ENCODE results near the gene AQP1.

The AQP1 gene

GRCh38 chr7:30963842-30964241 is 52.2 kb downstream of the AQP1 start, which contains the start of gene GHRHR:
Gene GHRHR, plus strand, starts transcription at chr7:30963953. Its CDS starts 116 bp downstream, at chr7:30964069.
- no peak within 1 kb of the TSS for H3K4me3 ChIP-seq (ENCODE audit: low read depth, low read length)
- no peak for TF ChIP-seq CTCF (IDR thresholded peaks at IDR 0.05; ENCODE audit: borderline replicate concordance, insufficient read depth, low read depth, low read length)

DNA sequence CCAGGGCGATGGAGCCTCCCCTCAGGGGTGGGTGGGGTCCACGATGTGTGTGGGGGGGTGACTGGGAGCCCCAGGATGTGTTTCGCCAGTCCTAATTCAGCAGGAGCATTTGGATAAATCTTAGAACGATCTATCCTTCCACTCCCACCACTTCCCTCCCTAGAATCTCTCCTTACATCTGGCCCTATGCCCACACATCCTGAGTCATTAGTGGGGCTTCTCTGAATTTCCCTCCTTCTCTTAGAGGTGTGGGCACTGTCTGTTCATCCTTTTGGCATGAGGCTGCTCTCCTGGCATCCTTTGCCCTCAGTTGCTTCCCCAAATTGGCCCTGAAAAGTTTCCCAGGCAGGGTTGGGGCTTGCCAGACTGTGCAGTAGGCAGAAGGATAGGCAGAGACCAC is 53.7 kb downstream of the AQP1 start:
- H3K4me3 ChIP-seq (ENCODE audit: low read depth, low read length), result no peak overlapping the region
- TF ChIP-seq CTCF (IDR thresholded peaks at IDR 0.05; ENCODE audit: borderline replicate concordance, insufficient read depth, low read depth, low read length), result no peak

DNA sequence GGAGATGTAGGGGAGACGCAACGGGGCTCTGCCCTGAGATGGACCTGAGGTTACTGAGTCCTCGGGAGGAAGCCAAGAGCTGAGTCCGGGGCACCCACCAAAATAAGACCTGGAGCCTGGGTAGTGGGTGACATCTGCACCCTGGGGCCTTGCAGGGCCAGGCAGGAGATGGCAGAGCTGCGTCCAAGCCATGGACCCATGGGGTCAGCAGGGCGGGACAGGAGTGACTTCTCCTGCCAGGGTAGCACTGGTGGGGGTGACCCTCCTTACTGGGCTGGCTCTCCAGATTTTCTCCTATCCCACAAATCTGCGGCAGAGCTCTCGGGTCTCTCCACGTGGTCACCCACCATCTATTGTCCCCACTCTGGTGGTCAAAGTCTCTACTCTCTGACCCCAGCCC is 54.2 kb downstream of the AQP1 start:
- no peak for TF ChIP-seq CTCF (IDR thresholded peaks at IDR 0.05; ENCODE audit: borderline replicate concordance, insufficient read depth, low read depth, low read length)
- H3K4me3 ChIP-seq (ENCODE audit: low read depth, low read length), result no peak overlapping the region

DNA sequence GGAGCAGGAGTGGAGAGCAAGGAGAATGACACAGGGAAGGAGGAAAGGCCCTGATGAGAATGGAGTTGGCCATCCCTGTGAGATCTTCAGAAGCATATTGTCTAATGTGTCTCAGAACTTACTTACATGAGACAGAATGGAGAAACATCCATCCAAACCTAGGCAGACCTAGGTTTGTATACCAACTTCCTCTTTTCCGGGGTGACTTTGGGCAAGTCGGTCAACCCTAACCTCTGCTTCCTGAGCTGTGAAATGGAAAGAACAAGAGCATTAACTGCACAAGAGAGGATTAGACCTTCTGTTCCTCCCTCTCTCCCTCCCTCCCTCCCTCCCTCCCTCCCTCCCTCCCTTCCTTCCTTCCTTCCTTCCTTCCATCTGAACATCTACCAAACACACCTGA is 56.6 kb downstream of the AQP1 start:
- H3K4me3 ChIP-seq (ENCODE audit: low read depth, low read length), result no peak overlapping the region
- TF ChIP-seq CTCF (IDR thresholded peaks at IDR 0.05; ENCODE audit: borderline replicate concordance, insufficient read depth, low read depth, low read length), result no peak

- no peak for TF ChIP-seq CTCF (IDR thresholded peaks at IDR 0.05; ENCODE audit: borderline replicate concordance, insufficient read depth, low read depth, low read length)
- H3K4me3 ChIP-seq (ENCODE audit: low read depth, low read length), result no peak overlapping the region
Observed at GRCh38 chr7:30968747-30969603, 57.3 kb downstream of the AQP1 start.

GRCh38 chr7:30969604-30969970 is 57.9 kb downstream of the AQP1 start:
- H3K4me3 ChIP-seq (ENCODE audit: low read depth, low read length), result no peak overlapping the region
- TF ChIP-seq CTCF (IDR thresholded peaks at IDR 0.05; ENCODE audit: borderline replicate concordance, insufficient read depth, low read depth, low read length), result no peak

GRCh38 chr7:30970074-30970473 is 58.4 kb downstream of the AQP1 start:
- TF ChIP-seq CTCF (IDR thresholded peaks at IDR 0.05; ENCODE audit: borderline replicate concordance, insufficient read depth, low read depth, low read length), result no peak
- no peak overlapping the region for H3K4me3 ChIP-seq (ENCODE audit: low read depth, low read length)

All from GM12875 (cell line).